H7 (cell line): ENCODE results near the gene GINS1. TPM values are rescaled to one million over a fixed set of nuclear protein-coding genes. Genes with fewer than 3 reads are reported as not detected.
"Not testable (repeated sequence)": the region's sequence is repeated elsewhere in the genome, so short reads cannot be mapped to it uniquely, and the experiment has no call there.

Source experiments
- DNase-seq: peaks from one replicate; pipeline ENCODE4 v3.0.0; 2012
- H3K27me3 ChIP-seq: 2 replicates; pipeline ENCODE4 v1.6.0; 2011; ENCODE audit warnings: mild to moderate bottlenecking, low read length; ENCODE audit not compliant: control insufficient read depth, insufficient read depth
- H3K36me3 ChIP-seq: replicated peaks from 2 replicates; pipeline ENCODE4 v1.5.1; 2011; ENCODE audit warnings: low read length; ENCODE audit not compliant: control insufficient read depth, insufficient read depth
- H3K4me3 ChIP-seq: 2 replicates; pipeline ENCODE4 v1.5.1; 2011; ENCODE audit warnings: low read depth, mild to moderate bottlenecking, control low read depth, low read length, moderate library complexity; ENCODE audit not compliant: insufficient read depth
- total RNA-seq: library from RNA; depleted of rRNA; stranded (reverse); fragments of >200 nt; shearing (Covaris generic); gene quantifications from 2 replicates; pipeline ENCODE4 v1.2.3, GENCODE V29; 2014

Gene GINS1
- total RNA-seq, 1 experiment from 2014 or later = 46.6 TPM

- H3K4me3 ChIP-seq = no peak overlapping the region
- DNase-seq = peak; percentile 28
- peaks cover 15% of the 10 kb centered on the region for H3K36me3 ChIP-seq
- H3K27me3 ChIP-seq = no peaks in the 10 kb centered on the region
These were observed 60.9 kb downstream of the GINS1 start for GRCh38 chr20:25468126-25469075.

GRCh38 chr20:25469558-25469957, 62.1 kb downstream of the GINS1 start:
- Histone ChIP-seq H3K27me3 (no peaks in the 10 kb centered on the region), H3K4me3 (no peak overlapping the region), H3K36me3 (peaks cover 14% of the 10 kb centered on the region)
- no peak for DNase-seq

GRCh38 chr20:25470045-25470444, 62.6 kb downstream of the GINS1 start:
- DNase-seq = peak; percentile 91
- H3K27me3 ChIP-seq = no peaks in the 10 kb centered on the region
- H3K4me3 ChIP-seq = no peak overlapping the region
- peaks cover 14% of the 10 kb centered on the region for H3K36me3 ChIP-seq

GRCh38 chr20:25471020-25471419, 63.5 kb downstream of the GINS1 start:
- Histone ChIP-seq H3K36me3 (peaks cover 9% of the 10 kb centered on the region), H3K27me3 (no peaks in the 10 kb centered on the region), H3K4me3 (no peak overlapping the region)
- DNase-seq = no peak

GRCh38 chr20:25473297-25473696, 65.8 kb downstream of the GINS1 start:
- not testable (repeated sequence) for H3K4me3 ChIP-seq, DNase-seq, H3K36me3 ChIP-seq, H3K27me3 ChIP-seq

- DNase-seq = no peak
- H3K36me3 ChIP-seq = peaks cover 3% of the 10 kb centered on the region
- H3K4me3 ChIP-seq = no peak overlapping the region
- H3K27me3 ChIP-seq = no peaks in the 10 kb centered on the region
These were observed 68.9 kb downstream of the GINS1 start for GRCh38 chr20:25476106-25477013.

- Histone ChIP-seq H3K36me3 (peaks cover 7% of the 10 kb centered on the region), H3K27me3 (no peaks in the 10 kb centered on the region), H3K4me3 (no peak overlapping the region)
- no peak for DNase-seq
These were observed 69.8 kb downstream of the GINS1 start for GRCh38 chr20:25477014-25477882.

- Histone ChIP-seq H3K4me3 (no peak overlapping the region), H3K27me3 (no peaks in the 10 kb centered on the region), H3K36me3 (peaks cover 8% of the 10 kb centered on the region)
- no peak for DNase-seq
These were observed 71.6 kb downstream of the GINS1 start for GRCh38 chr20:25478889-25479568.

- H3K27me3 ChIP-seq = no peaks in the 10 kb centered on the region
- DNase-seq = no peak
- H3K36me3 ChIP-seq = peaks cover 8% of the 10 kb centered on the region
- H3K4me3 ChIP-seq = no peak overlapping the region
These were observed 72.2 kb downstream of the GINS1 start for GRCh38 chr20:25479638-25480037.

GRCh38 chr20:25480156-25480555, 72.7 kb downstream of the GINS1 start:
- Histone ChIP-seq H3K4me3 (no peak overlapping the region), H3K36me3 (peaks cover 8% of the 10 kb centered on the region), H3K27me3 (no peaks in the 10 kb centered on the region)

GRCh38 chr20:25480797-25481196, 73.3 kb downstream of the GINS1 start:
- no peaks in the 10 kb centered on the region for H3K27me3 ChIP-seq
- DNase-seq = no peak
- no peak overlapping the region for H3K4me3 ChIP-seq
- H3K36me3 ChIP-seq = peaks cover 8% of the 10 kb centered on the region

More at GRCh38 chr20:25480156-25480555, 72.7 kb downstream of the GINS1 start:
- no peak for DNase-seq

- Histone ChIP-seq H3K4me3 (no peak overlapping the region), H3K36me3 (peaks cover 8% of the 10 kb centered on the region), H3K27me3 (no peaks in the 10 kb centered on the region)
- no peak for DNase-seq
These were observed 73.9 kb downstream of the GINS1 start for GRCh38 chr20:25481235-25481917.

- H3K4me3 ChIP-seq = no peak overlapping the region
- no peaks in the 10 kb centered on the region for H3K27me3 ChIP-seq
- no peak for DNase-seq
- peaks cover 8% of the 10 kb centered on the region for H3K36me3 ChIP-seq
These were observed 74.4 kb downstream of the GINS1 start for GRCh38 chr20:25481918-25482253.
